ENCODE results near the gene PPFIA1.

The PPFIA1 gene

DNA sequence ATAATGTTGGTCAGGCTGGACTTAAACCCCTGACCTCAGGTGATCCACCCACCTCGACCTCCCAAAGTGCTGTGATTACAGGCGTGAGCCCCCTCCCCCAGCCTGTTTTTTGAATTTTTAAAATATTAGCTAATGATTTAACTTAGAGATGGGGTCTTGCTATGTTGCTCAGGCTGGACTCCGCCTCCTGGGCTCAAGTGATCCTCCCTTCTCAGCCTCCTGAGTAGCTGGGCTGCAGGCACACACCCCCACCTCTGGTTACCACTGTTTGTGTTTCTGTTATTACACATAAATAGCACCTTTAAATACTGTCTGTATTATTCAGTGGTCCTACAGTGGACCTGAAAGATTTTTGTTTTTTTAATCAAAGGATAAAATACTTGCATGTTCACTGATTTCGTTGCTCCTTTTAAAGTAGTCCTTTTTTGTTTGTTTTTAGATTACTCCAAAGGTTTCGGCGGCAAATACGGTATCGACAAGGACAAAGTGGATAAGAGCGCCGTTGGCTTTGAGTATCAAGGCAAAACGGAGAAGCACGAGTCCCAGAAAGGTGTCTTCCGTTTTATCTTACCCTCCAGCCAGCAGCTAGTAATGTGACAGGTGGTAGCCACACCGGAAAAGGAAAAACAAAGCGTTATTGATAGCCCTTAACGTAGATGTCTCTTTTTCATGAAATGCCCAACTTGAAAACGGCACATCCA is 149.0 kb downstream of the PPFIA1 start:
- DNase-seq: no peak

DNA sequence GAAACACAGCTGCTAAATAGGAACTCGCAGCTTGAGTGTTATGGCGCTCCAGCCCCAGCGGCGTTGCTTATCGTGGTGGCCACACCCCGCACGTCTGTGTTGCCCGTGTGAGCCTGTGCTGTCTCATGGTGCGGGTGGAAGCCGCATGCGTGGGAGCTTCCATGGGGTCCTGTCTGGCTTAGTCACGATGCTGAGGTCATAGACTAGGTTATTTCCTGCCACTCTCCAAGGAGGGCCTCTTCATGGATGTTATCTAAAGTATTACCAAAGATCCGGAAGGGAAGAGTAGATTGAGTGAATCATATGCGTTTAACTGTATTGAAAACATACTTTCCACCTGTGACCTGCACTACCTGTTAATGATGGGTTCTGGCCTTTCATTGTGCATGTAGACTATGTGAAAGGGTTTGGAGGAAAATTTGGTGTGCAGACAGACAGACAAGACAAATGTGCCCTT is 149.5 kb downstream of the PPFIA1 start:
- peak; percentile 39 for DNase-seq

DNA sequence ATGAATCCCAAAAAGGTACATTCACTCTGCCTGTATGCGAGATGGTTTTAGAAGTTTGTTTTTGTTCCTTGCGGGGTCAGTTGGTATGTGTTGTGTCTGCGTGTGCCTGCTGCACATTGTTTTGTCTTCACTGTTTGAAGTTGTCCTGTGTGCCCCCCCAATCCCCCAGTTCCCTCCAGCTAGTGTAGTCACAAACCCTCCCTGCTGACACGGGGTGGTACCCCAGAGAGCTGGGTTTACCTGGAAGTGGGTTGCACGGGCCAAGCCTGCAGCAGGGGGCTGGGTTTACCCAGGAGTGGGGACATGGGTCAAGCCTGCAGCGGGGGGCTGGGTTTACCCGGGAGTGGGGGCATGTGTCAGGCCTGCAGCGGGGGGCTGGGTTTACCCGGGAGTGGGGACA is 150.0 kb downstream of the PPFIA1 start:
- no peak for DNase-seq

DNA sequence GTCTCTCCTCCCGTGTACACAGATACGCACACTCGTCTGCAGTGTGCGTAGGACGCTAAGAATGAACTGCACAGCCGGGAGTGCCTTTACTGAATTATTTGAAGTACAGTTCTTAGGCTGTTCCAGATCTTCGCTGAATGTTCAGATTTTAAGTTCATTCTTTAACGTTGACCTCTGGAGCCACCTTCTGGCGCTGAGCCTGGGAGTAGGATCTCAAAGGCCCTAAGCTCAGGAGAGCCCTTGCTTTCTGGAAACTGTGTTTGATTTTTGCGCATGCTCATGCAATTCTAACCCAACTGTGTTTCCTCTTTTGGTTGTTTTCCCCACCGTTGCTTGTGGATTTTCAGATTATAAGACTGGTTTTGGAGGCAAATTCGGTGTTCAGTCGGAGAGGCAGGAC is 150.6 kb downstream of the PPFIA1 start:
- peak; percentile 77 for DNase-seq

DNA sequence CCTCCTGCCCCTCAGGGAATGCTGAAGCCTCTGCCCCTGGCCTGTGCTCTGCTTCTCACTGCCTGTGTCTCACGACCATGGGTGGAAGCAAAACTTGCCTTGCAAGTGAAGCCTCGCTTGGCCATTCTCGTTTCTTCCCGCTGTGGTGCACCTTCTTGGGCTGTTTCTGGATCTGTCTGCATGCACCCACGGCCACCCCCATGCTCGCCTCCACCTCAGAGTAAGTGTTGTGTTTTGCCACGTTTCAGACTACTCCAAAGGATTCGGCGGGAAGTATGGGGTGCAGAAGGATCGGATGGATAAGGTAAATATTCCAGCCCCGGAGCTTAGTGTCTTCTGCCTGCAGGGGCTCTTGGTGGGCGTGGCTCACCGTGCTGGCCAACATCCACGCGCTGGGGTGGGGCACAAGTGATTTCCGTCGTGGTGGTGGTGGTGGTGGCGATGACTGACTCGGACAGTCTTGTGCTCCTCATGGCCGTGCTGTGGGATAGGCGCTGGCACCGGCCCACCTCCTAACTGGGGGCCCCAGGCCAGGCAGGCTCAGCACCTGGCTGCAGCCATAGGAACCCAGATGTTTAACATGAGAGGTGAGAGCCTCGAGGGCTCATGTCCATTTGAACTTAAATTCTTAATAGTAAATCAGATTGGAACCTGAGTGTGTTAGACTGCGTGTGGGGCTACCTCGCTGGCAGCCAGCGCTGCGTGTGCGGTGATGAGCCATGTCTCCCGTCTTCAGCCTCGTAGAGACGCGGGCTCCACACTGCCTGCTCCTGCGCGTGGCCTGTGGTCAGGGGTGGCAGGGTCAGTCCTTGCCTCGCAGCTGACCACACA is 152.4 kb downstream of the PPFIA1 start:
- DNase-seq: no peak

DNA sequence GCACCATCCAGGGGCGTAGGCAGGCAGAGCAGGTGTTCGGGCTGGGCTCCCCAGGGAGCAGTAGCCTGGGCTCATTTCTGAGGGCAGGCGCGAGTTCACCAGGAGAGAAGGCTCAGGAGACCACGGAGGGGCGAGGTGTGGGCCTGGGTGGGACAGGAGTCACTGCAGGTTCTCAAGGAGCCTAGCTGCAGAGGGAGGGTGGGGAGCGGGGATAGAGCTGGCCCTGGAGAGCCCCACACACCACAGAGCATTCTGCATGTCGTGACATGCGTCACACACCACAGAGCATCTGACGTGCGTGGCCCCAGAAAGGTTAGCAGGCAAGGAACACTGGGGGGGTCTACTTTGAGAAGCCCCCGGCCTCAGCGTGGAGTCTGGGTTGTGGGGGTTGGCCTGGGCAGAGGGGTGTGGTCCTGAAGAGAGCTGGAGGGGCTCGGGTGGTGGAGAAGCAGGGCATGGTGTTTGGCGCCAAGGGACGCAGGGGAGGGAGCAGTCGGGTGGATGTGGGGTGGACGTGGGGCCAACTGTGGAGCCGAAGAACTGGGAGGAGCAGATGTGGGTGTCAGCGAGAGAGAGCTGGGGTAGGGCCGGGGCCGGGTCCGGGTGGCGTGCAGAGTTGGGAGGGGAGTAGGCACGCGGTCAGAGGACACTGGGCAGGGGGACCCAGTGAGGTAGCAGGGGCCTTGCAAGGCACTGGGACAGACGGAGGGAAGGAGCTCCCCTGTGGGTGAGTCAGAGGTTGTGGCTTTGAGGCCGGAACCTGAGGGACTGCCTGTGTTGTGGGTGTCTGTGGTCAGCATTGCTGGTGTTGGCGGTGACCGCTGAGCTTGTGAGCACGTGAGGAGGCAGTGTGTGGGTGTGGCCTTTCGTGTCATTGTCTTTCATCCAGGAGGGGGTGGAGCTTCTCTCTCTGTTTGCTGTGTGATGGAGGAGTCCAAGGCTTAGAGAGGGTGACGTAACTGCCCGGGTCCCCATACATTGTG is 153.3 kb downstream of the PPFIA1 start:
- DNase-seq: peak; percentile 99

DNA sequence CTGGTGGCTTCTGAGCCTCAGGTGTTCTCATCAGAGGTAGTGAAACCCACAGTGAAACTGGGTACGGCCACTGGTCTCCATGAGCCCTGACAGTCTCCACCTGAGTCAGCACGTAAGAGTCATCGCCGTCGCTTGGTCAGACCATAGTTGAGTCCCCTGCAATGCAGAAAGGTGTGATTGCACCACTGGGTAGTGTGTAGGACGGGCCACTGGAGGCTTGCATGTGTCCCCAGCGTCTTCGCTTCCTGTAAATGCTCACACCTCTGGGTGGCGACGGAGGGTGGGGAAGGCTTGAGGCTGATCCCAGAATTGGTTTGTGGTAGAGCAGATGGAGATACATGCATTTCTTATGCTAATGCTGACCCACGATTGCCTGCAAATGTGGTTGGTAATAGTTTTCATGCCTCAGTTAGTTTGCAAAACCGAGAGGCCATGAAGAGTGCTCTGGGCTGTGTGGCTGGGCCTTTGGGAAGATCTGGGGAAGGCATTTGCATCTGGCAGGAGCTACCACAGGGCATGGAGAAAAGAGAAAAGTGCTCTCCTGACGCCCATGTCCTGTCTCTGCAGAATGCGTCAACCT is 154.4 kb downstream of the PPFIA1 start:
- peak; percentile 62 for DNase-seq

DNA sequence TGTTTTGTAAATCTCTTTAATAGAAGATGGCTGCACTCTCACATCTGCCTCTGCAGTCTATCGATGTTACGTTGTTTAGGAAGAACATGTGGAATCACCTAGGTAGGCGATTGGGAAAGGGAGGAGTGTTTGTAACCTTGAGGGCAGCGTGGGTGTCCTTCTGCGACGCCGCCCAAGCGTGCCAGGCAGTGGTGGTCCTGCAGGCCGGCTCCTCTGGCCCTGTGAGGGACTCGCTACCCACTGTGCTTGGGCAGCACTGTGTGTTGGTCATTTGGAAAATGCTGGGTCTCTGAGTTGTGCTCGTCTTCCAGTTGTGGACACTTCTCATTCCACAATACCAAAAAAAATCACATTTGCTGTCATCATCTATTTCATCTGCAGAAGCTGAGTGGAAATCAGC is 156.9 kb downstream of the PPFIA1 start:
- DNase-seq: no peak

DNA sequence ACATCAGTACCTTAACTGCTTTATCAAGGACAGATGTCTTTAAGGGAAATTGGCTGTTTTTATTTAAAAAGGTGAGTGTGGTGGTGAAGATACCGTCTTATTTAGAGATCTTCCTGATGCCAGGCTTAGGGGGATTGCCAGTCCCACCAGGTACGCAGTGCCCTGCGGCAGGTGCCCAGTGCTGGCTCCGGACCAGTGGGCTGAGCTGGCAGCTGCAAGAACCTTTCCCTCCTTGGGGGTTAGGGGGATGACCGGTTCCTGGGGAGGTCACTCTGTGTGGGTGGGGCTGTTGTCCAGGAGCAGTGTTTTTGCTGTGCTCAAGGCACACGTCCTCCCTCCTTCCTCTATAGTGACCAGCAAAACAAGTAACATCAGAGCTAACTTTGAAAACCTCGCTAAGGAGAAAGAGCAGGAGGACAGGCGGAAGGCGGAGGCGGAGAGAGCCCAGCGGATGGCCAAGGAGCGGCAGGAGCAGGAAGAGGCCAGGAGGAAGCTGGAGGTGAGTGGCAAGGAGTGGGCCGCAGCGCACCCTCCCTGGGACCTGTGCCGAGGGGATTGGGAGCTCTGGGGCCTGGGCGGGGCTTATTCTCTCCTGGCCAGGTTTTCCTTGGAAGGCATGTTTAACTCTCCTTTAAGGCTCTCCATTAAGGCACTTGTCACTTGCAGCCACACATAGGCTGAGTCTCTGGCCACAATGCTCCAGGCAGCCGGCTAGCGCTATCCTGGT is 158.4 kb downstream of the PPFIA1 start:
- DNase-seq: no peak

DNA sequence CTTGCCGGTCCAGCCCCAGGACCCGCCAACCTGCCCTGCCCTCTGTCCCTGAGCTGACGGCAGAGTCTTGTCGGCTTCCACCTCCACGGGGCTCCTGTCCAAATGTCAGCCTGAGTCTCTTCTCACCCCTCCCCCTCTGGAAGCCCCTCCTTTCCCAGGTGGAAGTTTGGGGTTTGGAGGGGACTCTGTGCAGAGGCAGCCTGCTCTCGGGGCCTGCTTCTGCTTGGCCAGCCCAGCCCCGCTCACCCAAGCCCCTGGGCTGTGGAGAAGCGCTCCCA is 158.9 kb downstream of the PPFIA1 start:
- DNase-seq: no peak

DNA sequence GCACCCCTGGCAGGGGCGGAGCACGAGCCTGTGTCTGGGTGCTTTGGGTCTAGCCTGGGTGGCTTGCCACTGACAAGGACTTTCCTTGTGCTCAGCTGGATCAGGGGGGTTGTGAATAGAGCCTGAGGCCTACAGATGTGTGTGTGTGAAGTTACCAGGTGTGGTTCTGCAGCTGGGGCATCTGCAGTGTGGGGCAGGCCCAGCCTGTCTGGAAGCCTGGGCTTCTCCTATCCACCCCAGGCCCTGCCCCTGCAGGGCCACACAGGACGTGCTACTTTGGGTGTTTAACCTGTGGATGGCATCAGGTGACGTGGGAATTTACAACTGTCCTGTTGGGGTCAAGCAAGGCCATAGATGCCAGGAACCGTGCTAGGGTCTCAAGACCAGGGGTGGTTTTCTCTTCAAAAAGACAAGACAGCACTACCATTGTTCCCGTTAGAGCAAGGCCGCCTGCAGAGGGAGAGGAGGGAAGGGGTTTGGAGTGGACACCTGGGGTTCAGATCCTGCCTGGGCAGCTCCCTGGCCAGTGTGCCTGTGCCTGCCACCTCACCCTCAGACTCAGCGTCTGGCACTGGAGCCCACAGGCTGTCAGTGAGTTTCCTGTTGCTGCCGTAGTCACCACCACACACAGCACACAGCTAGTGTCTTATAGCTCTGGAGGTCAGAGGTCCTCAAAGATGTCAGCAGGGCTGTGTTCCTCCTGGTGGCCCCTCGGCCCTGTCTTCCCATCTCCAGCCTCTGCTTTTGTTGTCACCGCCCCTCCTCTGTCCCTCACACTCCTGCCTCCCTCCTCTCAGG is 159.4 kb downstream of the PPFIA1 start:
- DNase-seq: no peak

DNA sequence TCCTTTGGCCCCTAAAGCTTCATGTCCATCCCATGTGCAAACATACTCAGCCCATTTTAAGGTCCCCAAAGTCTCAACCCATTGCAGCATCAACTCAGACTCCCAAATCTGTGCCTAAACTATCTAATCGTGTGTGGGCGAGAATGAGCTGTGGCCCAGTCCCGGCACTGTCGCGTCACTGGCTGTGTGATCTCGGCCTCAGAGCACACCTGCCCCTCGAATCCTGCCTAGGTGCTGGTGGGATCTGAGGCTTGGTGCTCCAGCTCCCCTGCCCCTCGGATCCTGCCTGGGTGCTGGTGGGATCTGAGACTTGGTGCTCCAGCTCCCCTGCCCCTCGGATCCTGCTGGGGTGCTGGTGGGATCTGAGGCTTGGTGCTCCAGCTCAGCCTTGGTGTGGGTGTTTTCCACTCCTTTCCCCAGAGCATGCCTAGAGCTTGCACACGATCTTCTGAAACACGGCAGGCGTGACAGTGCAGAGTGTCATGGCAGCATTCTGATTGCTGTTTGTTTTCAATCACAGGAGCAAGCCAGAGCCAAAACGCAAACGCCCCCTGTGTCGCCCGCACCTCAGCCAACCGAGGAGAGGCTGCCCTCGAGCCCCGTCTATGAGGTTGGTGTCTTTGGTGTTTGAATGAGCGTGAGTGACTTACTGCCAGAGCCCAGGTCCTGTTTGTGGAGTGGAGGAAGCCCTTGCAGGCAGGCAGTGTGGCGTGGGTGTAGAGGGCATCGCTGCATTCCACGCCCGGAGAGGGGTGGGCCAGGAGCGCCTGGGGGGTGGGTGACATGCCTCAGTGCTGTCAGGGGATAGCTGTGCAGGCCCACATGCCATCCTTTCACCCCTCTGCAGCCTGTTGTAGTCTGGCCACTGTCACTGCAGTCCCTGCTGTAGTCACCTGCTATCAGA is 160.4 kb downstream of the PPFIA1 start:
- no peak for DNase-seq

DNA sequence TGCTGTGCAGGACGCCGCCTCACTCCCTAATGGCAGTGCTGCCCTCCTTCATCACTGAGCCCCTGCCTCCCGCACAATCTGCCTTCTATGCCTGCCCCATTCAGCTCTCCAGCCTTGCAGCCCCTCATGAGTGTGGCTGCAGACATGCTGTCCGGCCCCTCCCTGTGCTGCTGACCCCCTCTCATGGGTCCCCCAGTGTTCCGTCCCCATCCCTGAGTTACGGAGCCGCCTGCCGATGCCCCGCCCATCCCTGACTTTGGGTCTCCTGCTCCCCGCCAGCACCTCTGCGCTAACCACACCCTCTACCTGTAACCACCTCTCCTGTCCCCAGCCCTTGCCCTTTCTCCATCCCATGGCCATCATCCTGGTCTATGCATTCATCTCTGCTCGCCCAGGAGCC is 161.1 kb downstream of the PPFIA1 start:
- no peak for DNase-seq

DNA sequence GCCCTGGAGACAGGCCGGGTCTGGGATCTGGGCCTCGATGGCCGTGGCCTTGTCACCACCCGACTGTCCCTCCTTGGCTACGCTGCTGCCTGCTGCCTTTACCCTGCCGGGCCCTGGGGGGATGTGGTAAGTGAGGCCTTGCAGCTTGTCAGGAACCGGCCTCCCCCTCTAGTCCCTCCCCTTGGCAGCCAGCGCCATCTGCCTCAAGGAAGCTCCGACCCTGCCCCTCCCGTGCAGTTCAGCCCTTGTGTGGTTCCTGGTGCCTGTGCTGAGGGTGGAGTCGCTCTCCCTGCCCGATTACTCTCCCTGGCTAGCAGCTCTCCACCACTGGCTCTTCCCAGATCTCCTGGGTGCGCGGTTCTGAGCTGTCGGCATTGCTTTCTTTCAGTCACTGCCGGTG is 161.6 kb downstream of the PPFIA1 start:
- peak; percentile 13 for DNase-seq

DNA sequence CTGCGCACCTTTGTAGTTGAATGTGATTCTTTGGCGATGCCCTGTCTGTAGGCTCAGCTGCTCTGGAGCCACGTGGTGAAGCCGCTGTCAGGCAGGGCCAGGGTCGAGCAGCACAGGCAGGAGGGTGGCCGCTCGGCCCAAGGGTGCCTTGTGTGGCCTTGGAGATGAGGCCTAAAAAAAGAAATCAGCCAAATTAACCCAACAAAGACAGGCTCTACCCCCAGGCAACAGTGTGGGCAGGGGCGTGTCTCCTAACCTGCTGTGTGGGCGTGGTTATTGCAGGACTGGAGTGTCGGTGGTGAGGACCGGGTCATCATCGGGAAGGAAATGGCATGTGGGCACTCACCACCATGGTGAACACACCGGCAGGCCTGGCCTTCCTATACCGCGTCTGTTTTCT is 162.1 kb downstream of the PPFIA1 start:
- DNase-seq: no peak

DNA sequence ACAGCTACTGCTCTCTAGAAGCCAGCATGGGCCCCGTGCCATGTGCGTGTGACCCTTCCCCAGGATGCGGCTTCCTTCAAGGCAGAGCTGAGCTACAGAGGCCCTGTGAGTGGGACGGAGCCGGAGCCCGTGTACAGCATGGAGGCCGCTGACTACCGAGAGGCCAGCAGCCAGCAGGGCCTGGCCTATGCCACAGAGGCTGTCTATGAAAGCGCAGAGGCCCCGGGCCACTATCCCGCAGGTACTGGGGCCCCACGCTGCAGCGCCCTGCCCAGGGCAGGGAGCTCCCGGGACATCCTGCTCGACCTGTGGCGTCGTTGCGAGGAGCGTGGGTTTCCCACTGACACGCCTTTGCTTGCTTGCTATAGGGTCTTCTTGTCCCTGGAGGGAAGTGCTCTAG is 162.5 kb downstream of the PPFIA1 start:
- DNase-seq: no peak

DNA sequence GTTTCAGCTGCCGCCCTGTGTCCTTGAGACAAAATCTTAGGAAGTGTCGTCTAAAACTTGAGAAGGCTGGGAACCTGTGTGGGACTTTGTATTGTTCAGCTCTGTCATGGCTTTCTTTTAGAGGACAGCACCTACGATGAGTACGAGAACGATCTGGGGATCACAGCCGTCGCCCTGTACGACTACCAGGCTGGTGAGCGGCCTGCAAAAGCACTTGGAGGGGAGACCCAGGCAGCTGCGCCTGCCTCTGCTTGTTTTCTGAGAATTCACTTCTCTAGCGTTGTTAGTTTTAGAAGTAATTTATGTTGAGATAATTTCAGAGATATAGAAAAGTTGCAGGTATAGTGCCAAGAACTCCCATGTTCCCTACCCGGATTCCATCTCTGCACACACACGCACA is 163.0 kb downstream of the PPFIA1 start:
- no peak for DNase-seq
